Astrocyte (in vitro differentiated cells and primary cell): Measurements from ENCODE around the gene ZDHHC14.

Experiments
- EZH2 ChIP-seq: IDR thresholded peaks from 2 replicates; pipeline ENCODE4 v1.6.1; 2012; ENCODE audit warnings: mild to moderate bottlenecking, low read length, inconsistent platforms; ENCODE audit not compliant: insufficient read depth
- TF ChIP-seq, protein P1 (sequence below): IDR thresholded peaks from 2 replicates; pipeline ENCODE4 v1.5.1; 2011; ENCODE audit warnings: low read depth, mild to moderate bottlenecking, inconsistent platforms, low read length, moderate library complexity; ENCODE audit not compliant: insufficient read depth

DNA sequence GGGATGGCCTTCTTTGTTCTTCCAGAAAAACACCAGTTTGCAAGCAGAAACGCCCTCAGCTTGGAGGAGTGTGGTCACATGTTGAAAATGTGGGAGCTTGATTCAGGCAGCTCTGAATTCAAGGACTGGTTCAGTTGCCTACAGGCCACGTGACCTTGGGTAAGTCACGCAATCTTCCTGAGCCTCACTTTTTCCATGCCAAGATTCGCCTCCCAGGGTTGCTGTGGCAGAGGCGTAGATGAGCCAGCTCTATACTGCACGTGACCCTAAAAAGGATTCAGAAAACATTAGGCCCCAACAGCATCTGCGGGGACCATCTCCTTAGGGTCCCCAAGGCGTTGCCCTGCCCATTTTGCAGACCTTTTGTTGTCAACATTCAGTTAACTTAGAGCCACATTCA lies 330.1 kb downstream of the ZDHHC14 start:
- TF ChIP-seq, protein P1, sequence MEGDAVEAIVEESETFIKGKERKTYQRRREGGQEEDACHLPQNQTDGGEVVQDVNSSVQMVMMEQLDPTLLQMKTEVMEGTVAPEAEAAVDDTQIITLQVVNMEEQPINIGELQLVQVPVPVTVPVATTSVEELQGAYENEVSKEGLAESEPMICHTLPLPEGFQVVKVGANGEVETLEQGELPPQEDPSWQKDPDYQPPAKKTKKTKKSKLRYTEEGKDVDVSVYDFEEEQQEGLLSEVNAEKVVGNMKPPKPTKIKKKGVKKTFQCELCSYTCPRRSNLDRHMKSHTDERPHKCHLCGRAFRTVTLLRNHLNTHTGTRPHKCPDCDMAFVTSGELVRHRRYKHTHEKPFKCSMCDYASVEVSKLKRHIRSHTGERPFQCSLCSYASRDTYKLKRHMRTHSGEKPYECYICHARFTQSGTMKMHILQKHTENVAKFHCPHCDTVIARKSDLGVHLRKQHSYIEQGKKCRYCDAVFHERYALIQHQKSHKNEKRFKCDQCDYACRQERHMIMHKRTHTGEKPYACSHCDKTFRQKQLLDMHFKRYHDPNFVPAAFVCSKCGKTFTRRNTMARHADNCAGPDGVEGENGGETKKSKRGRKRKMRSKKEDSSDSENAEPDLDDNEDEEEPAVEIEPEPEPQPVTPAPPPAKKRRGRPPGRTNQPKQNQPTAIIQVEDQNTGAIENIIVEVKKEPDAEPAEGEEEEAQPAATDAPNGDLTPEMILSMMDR = no peak
- TF ChIP-seq EZH2 = no peak
